Spleen (tissue), 11 donors: ENCODE data around the gene PINK1. TPM values are rescaled to one million over a fixed set of nuclear protein-coding genes. Genes with fewer than 3 reads are reported as not detected.

Source experiments
- DNase-seq: peaks from one replicate; pipeline ENCODE4 v3.0.0-alpha.2; 2020
- H3K27ac ChIP-seq, 8 donors: fragments of 200-600 bp; sonication (generic) in 7 of 8; 1 replicate in 4 of 8; 2 replicates in 4 of 8; pipeline versions ENCODE4 v1.5.0 to v1.8.0; 2016 to 2021; ENCODE audit warnings: inconsistent platforms in 4 of 8, mild to moderate bottlenecking in 4 of 8, moderate library complexity in 1 of 8
- H3K27me3 ChIP-seq, 7 donors: fragments of 200-600 bp; sonication (generic) in 6 of 7; replicated peaks in 1 of 7; 1 replicate in 4 of 7; 2 replicates in 3 of 7; pipeline versions ENCODE4 v1.5.0 to v1.8.0; 2016 to 2021; ENCODE audit warnings: inconsistent platforms in 3 of 7, mild to moderate bottlenecking in 1 of 7
- H3K36me3 ChIP-seq, 6 donors: fragments of 200-600 bp; sonication (generic) in 5 of 6; 1 replicate in 4 of 6; 2 replicates in 2 of 6; pipeline versions ENCODE4 v1.5.0 to v1.8.0; 2016 to 2021; ENCODE audit warnings: inconsistent platforms in 2 of 6
- H3K4me1 ChIP-seq, 6 donors: fragments of 200-600 bp; sonication (generic) in 5 of 6; 1 replicate in 3 of 6; 2 replicates in 3 of 6; pipeline versions ENCODE4 v1.5.0 to v1.8.0; 2016 to 2021; ENCODE audit warnings: inconsistent platforms in 3 of 6
- H3K4me3 ChIP-seq, 8 donors: fragments of 200-600 bp; sonication (generic) in 7 of 8; 1 replicate in 4 of 8; 2 replicates in 4 of 8; pipeline versions ENCODE4 v1.5.0 to v1.8.0; 2016 to 2021; ENCODE audit warnings: inconsistent platforms in 4 of 8, mild to moderate bottlenecking in 4 of 8, moderate library complexity in 2 of 8
- H3K9me3 ChIP-seq, 8 donors: fragments of 200-600 bp; sonication (generic) in 7 of 8; 1 replicate in 4 of 8; 2 replicates in 4 of 8; pipeline versions ENCODE4 v1.5.0 to v1.8.0; 2016 to 2021; ENCODE audit warnings: inconsistent platforms in 4 of 8
- POLR2A ChIP-seq, 3 donors: fragments of 450-650 bp; IDR thresholded peaks; one replicate each; pipeline ENCODE4 v1.5.1; 2017; ENCODE audit warnings: antibody characterized with exemption in 3 of 3, mild to moderate bottlenecking in 1 of 3
- POLR2AphosphoS5 ChIP-seq, 3 donors: sonication (generic); formaldehyde crosslinking; IDR thresholded peaks; one replicate each; pipeline ENCODE4 v1.5.1; 2017; ENCODE audit warnings: antibody characterized with exemption in 3 of 3
- WGBS, 5 donors: extraction: QIAGEN DNeasy Blood & Tissue Kit in 3 of 5; methylation state at CpG; one replicate each; pipeline versions ENCODE4 v1.1.5 to v1.1.7; 2013 to 2018; 5-methylcytosine and 5-hydroxymethylcytosine counted together
- intact Hi-C: fragments of 100-400 bp; cut with DNase I; formaldehyde crosslinking; loops from one replicate; pipeline ENCODE4 v1.15.0; 2023; ENCODE audit warnings: low total_unique reads
- polyA plus RNA-seq, 3 donors: library from polyadenylated mRNA; stranded (reverse); fragments of 200-250 nt; gene quantifications; one replicate each; pipeline ENCODE4 v1.2.1, GENCODE V29; 2013
- total RNA-seq, 7 donors: library from RNA; depleted of rRNA in 3 of 7; stranded (reverse); fragments of >200 nt in 3 of 7; fragmentation: NEBNext Ultra II Directional in 4 of 7; extraction: Animal tissue kit (Norgen Biotek cat#: 25700) in 4 of 7; gene quantifications; one replicate each; pipeline versions ENCODE4 v1.1.0 to v1.2.1, GENCODE V29; 2016 to 2021
- TF ChIP-seq, protein P1 (sequence below), 11 experiments: fragments of 200-600 bp in 7 of 11; fragments of 450-650 bp in 4 of 11; sonication (generic) in 4 of 11; IDR thresholded peaks in 8 of 11; conservative IDR thresholded peaks in 3 of 11; 1 replicate in 7 of 11; 2 replicates in 4 of 11; pipeline versions ENCODE4 v1.4.0 to v1.8.0; 2016 to 2021; ENCODE audit warnings: antibody characterized with exemption in 11 of 11, inconsistent platforms in 4 of 11, mild to moderate bottlenecking in 1 of 11
- donor health status: healthy with polysubstance abuse.
- donor health status: DM: no; HTN: no; CAD: no; lungs with moderate emphysema.
- donor health status: DM: no; HTN: no; CAD: no.
- donor health status: Bipolar disorder and iron deficiency.
- donor health status: healthy.
- donor health status: DM: no; HTN: no; CAD: no.
- donor health status: DM: yes; HTN: yes; CAD: no.

PINK1 gene
- total and polyA plus RNA-seq, 10 donors = 20.3 to 73.4 (median 47.9) TPM

DNA sequence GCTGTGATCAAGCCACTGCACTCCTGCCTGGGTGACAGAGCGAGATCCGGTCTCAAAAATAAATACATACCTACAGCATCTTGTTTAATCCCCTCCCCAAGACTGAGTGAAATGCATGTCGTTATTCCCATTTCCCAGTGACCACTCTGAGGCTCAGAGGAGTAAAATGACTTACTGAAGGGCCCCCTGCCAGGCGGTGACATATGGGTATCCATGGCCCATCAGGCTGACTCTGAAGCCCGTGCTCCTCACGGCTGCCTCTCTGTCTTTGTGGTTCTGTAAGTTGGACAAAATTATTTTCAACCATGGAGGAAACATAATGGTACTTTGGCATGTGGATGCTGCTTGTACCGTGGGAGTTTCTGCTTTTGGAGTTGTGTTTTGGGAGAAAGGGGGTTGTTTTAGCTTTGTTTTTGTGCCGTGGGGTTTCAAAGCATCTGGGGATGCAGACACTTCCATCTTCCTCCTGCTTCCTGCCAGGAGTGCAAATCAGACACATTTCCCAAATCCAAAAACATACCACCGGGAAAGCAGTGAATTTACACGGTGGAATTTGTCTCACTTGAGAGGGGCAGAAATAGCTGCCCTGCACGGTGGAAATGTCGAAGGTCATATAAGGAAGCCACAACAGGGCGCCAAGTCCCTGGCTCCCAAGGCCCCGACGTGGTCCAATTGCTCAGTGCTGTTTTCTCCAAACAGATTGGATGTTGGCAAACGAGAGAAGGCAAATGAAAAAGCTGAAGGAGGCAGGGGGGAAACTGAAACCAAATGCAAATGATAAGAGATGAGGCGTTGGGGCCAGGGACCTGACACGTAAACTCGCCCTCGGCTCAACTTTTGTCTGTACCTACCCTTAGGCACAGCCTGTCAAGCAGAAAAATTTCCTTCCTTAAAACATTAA lies 17.1 kb upstream of the PINK1 start:
- H3K27ac ChIP-seq = no peak overlapping the region
- no peak for DNase-seq
- intact Hi-C loops = no loop called here
- no peaks in the 10 kb centered on the region for H3K27me3 ChIP-seq
- WGBS, 5 donors = 55 to 66% (median 61%) methylated on average over 20 of the region's 20 CpGs
- H3K4me1 ChIP-seq = peaks cover 0 to 7% (median 1%) of the 10 kb centered on the region in 6 donors
- no peak overlapping the region for H3K4me3 ChIP-seq
- no peaks in the 10 kb centered on the region for H3K9me3 ChIP-seq
- peaks cover 0 to 80% (median 0%) of the 10 kb centered on the region in 6 donors for H3K36me3 ChIP-seq
- TF ChIP-seq, protein P1, sequence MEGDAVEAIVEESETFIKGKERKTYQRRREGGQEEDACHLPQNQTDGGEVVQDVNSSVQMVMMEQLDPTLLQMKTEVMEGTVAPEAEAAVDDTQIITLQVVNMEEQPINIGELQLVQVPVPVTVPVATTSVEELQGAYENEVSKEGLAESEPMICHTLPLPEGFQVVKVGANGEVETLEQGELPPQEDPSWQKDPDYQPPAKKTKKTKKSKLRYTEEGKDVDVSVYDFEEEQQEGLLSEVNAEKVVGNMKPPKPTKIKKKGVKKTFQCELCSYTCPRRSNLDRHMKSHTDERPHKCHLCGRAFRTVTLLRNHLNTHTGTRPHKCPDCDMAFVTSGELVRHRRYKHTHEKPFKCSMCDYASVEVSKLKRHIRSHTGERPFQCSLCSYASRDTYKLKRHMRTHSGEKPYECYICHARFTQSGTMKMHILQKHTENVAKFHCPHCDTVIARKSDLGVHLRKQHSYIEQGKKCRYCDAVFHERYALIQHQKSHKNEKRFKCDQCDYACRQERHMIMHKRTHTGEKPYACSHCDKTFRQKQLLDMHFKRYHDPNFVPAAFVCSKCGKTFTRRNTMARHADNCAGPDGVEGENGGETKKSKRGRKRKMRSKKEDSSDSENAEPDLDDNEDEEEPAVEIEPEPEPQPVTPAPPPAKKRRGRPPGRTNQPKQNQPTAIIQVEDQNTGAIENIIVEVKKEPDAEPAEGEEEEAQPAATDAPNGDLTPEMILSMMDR (IDR thresholded peaks at IDR 0.05 in 8 of 11, conservative IDR thresholded peaks at IDR 0.05 in 3 of 11) = no peak
- TF ChIP-seq POLR2AphosphoS5 (IDR thresholded peaks at IDR 0.05) (no peak), POLR2A (IDR thresholded peaks at IDR 0.05) (no peak)

DNA sequence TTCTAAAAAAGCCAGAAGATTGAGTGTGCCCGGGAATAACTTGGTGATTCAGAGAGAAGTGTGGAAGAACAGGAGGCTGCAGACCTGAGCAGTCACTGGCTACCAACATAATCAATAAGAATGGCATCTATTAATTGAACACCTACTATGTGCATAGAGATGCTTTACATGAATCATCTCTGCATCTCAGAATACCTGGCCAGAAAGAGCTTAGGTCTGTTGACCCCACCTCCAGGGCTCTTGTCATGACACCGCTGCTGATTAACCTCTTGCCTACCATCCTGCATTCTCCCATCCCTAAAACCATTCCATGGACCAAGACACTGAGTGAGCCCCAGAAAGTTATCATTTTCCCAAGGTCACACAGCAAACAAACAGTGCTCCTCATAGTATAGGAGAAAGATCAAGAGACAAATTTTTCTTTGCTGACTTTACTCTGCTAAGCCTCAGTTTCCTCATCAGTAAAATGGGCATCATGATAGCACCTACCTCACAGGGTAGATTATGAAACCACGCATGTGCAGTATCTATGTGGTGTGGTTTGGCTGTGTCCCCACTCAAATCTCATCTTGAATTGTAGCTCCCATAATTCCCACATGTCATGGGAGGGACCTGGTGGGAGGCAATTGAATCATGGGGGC lies 16.3 kb upstream of the PINK1 start:
- H3K36me3 ChIP-seq = peaks cover 0 to 73% (median 0%) of the 10 kb centered on the region in 6 donors
- no peak overlapping the region for H3K4me3 ChIP-seq
- TF ChIP-seq POLR2A (IDR thresholded peaks at IDR 0.05) (no peak), POLR2AphosphoS5 (IDR thresholded peaks at IDR 0.05) (no peak)
- TF ChIP-seq, protein P1 (IDR thresholded peaks at IDR 0.05 in 8 of 11, conservative IDR thresholded peaks at IDR 0.05 in 3 of 11) = no peak
- no peaks in the 10 kb centered on the region for H3K9me3 ChIP-seq
- intact Hi-C loops = no loop called here
- H3K27me3 ChIP-seq = no peaks in the 10 kb centered on the region
- H3K4me1 ChIP-seq = peaks cover 0 to 7% (median 1%) of the 10 kb centered on the region in 6 donors
- WGBS, 5 donors = 71 to 82% (median 75%) methylated on average over 3 of the region's 3 CpGs
- no peak for DNase-seq
- H3K27ac ChIP-seq = no peak overlapping the region

DNA sequence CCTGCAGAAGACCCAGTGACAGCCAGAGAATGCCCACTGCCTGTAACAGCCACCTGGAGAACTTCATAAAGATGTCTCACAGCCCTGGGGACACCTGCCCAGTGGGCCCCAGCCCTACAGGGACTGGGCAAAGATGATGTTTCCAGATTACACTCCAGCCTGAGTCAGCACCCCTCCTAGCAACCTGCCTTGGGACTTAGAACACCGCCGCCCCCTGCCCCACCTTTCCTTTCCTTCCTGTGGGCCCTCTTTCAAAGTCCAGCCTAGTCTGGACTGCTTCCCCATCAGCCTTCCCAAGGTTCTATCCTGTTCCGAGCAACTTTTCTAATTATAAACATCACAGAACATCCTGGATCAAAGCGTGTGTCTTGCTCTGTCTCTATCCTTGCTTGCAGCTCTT lies 14.7 kb upstream of the PINK1 start:
- intact Hi-C loops = no loop called here
- 35 to 69% (median 45%) methylated on average over 4 of the region's 4 CpGs for whole genome bisulfite sequencing, 5 donors
- TF ChIP-seq POLR2AphosphoS5 (IDR thresholded peaks at IDR 0.05) (no peak), POLR2A (IDR thresholded peaks at IDR 0.05) (no peak)
- TF ChIP-seq, protein P1 (IDR thresholded peaks at IDR 0.05 in 8 of 11, conservative IDR thresholded peaks at IDR 0.05 in 3 of 11) = no peak
- no peak for DNase-seq
- Histone ChIP-seq H3K4me3 (no peak overlapping the region), H3K36me3 (peaks cover 0 to 58% (median 0%) of the 10 kb centered on the region in 6 donors), H3K4me1 (peaks cover 0 to 7% (median 1%) of the 10 kb centered on the region in 6 donors), H3K27me3 (no peaks in the 10 kb centered on the region), H3K27ac (no peak overlapping the region), H3K9me3 (no peaks in the 10 kb centered on the region)

DNA sequence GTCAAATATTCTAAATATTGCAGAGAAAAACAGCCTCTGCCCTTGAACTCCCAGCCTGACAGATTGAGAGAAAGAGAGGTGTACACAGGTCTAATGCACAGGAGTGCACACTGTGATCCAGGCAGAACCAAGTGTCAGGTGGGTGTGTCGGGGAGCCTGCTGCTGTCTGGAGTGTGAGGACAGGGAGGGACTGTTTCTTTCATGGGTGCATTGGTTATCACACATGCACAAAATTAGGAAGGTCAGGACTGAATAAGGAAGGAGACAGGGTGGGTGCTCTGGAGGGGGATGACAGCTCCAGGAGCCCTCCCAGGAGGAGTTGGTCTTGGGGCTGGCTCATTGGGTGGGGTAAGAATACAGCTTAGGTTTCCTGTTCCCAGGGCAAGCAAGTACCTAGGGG lies 13.3 kb upstream of the PINK1 start:
- Histone ChIP-seq H3K27ac (no peak overlapping the region), H3K27me3 (no peaks in the 10 kb centered on the region), H3K9me3 (no peaks in the 10 kb centered on the region), H3K4me3 (no peak overlapping the region), H3K4me1 (peaks cover 0 to 7% (median 1%) of the 10 kb centered on the region in 6 donors), H3K36me3 (peaks cover 0 to 48% (median 0%) of the 10 kb centered on the region in 6 donors)
- intact Hi-C loops = no loop called here
- 77 to 100% (median 84%) methylated on average over 1 of the region's 1 CpG for WGBS, 5 donors
- TF ChIP-seq, protein P1 (IDR thresholded peaks at IDR 0.05 in 8 of 11, conservative IDR thresholded peaks at IDR 0.05 in 3 of 11) = no peak
- TF ChIP-seq POLR2A (IDR thresholded peaks at IDR 0.05) (no peak), POLR2AphosphoS5 (IDR thresholded peaks at IDR 0.05) (no peak)
- DNase-seq = no peak
